ENCODE results near the gene ZNF273.

Gene ZNF273

DNA sequence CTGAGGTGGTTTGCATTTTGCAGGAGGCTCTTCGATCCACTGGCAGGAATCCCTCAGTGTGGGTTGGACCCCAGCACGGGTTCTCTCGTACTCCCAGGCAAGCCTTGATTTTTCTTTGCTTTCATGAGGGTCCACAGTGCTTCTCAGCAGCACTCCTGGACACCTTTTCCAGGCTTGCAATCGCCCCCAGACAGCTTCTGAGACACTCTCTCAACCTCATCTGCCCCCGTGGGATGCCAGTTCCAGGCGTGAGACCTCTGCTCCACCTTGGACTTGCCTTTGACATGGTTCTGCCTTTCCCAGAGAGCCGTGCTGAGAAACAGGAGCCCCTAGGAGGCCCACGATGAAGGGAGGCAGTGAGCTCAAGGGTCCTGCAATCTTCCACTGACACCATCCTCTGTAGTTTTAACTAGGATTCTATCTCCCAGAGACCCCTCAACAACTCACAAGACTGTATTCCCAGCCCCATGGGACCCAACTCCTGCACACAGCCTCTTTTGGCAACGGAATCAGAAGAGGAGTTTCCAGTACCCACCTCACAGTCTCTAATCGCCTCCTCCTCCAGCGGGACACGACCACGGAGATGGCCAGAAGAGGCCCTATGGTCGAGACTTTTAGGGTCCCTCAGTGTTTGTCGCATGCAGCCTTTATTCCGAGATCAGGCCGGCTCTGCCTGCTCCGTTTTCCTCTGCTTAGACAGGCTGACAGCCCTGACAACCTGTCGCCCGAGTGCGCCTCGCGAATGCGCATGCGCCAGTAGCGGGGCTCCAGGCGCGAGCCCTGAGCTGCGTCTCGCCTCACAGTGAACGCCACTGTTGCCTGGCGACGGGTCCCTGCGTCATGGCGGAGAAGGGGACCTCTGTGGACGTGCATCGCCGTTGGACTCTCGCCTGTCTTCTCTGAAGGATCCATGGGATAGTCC lies 26.0 kb upstream of the ZNF273 start:
- DNase-seq (ENCODE audit: low read depth), result no peak

GRCh38 chr7:64877714-64878610 lies 25.1 kb upstream of the ZNF273 start:
- no peak for DNase-seq (ENCODE audit: low read depth)

GRCh38 chr7:64878684-64879083 lies 24.4 kb upstream of the ZNF273 start:
- DNase-seq (ENCODE audit: low read depth), result no peak

- no peak for DNase-seq (ENCODE audit: low read depth)
Measured at GRCh38 chr7:64879086-64879730, 23.9 kb upstream of the ZNF273 start.

GRCh38 chr7:64879800-64880199 lies 23.3 kb upstream of the ZNF273 start:
- DNase-seq (ENCODE audit: low read depth), result no peak

GRCh38 chr7:64880322-64881297 lies 22.5 kb upstream of the ZNF273 start:
- DNase-seq (ENCODE audit: low read depth), result no peak

DNA sequence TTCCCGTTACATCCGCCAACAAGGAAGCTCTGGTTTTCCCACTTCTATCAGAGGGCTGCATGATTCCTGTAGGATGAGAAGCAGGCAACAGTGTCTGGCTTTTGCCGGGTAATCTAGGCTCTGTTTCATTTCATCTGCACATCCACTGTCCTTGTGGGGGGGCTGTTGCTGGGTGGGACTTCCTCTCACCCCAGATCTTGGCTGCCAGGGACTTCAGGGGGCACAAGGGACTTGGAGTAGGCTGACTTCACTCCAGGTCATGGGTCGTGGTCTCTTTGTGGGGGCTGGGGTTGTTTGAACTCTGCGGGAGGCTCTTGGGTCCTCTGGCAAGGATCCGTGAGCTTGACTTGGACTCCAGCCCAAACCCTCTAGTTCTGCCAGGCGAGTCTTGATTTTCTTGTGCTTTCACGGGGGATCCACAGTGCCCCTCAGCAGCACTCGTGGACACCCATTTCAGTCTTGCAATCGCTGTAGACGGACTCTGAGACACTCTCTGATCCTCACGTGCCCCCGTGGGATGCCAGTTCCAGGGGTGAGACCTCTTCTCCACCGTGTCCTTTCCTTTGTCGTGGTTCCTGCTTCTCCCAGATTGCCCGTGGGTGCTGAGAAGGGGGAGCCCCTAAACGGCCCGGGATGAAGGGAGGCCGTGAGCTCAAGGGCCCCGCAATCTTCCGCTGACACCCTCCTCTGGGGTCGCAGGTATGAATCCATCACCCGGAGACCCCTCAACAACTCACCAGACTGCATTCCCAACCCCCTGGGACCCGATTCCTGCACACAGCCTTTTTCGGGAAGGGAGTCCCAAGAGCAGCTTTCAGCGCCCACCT lies 21.4 kb upstream of the ZNF273 start:
- DNase-seq (ENCODE audit: low read depth), result no peak

DNA sequence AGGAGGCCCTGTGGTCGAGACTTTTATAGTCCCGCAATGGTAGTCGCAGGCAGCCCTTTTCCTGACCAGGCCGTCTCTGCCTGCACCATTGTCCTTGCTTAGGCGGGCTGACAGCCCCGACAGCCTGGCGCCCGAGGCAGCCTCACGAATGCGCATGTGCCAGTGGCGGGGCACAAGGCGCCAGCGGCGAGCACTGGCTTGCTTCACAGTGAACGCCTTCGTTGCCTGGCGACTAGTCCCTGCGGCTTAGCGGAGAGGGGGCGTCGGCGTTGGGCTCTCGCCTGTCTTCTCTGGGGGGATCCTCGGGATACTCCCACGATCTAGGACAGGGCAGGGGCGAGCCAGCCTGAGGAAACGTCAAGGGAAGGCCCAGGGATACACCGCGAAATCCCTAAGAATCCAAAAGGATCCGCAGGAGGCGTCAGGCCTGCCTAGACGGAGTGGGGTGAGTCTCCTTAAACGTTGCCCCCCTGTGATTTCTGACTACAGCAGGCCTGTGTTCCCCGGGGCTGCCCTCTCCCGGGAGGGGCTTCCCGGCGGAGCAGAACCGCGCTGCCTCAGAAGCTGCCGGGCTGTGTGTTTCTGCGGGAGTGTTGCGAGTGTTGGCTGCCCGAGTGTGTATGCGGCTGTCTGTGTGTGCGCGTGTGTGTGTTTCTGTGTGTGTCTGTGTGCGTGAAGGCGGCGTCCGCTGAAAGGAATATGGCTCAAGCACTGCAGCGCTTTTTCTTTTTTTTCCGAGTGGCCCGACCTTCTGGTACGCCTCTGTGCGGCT lies 20.5 kb upstream of the ZNF273 start:
- DNase-seq (ENCODE audit: low read depth), result no peak

- no peak for DNase-seq (ENCODE audit: low read depth)
Measured at GRCh38 chr7:64883113-64883905, 19.8 kb upstream of the ZNF273 start.

- no peak for DNase-seq (ENCODE audit: low read depth)
Measured at GRCh38 chr7:64884085-64884912, 18.8 kb upstream of the ZNF273 start.

DNA sequence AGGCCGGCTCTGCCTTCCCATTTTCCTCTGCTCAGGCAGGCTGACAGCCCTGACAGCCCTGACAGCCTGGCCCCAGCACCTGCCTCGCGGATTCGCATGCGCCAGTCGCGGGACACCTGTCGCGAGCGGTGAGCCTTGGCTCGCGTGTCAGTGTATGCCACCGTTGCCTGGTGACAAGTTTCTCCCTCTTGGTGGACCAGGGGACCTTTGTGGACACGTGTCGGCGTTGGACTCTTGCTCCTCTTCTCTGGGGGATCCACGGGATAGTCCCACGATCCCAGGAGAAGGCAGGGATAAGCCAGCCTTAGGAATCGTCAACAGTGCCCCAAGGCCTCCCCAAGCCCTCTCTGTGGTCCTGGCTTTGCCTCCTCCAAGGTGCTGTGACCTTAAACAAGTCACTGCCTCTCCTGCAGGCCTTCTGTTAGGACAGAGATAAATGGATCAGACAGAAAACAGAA lies 18.1 kb upstream of the ZNF273 start:
- no peak for DNase-seq (ENCODE audit: low read depth)

- no peak for DNase-seq (ENCODE audit: low read depth)
Measured at GRCh38 chr7:64885520-64886240, 17.4 kb upstream of the ZNF273 start.

- DNase-seq (ENCODE audit: low read depth), result no peak
Measured at GRCh38 chr7:64886956-64887545, 16.0 kb upstream of the ZNF273 start.

GRCh38 chr7:64887756-64888508 lies 15.1 kb upstream of the ZNF273 start:
- no peak for DNase-seq (ENCODE audit: low read depth)

GRCh38 chr7:64888561-64888900 lies 14.5 kb upstream of the ZNF273 start:
- DNase-seq (ENCODE audit: low read depth), result no peak
